Fibroblast of the conjunctiva (primary cell): ENCODE data around the gene CST1.
"Not testable (repeated sequence)": the region's sequence is repeated elsewhere in the genome, so short reads cannot be mapped to it uniquely, and the experiment has no call there.

Experiments used
- DNase-seq: peaks from one replicate; pipeline ENCODE4 v3.0.0-alpha.2; 2010; ENCODE audit warnings: low read depth

Gene CST1

GRCh38 chr20:23750786-23751185 lies at the start of gene CST1:
Gene CST1 (minus strand): TSS chr20:23750935. CDS start chr20:23750866, 69 bp downstream.
- not testable (repeated sequence) for DNase-seq

DNA sequence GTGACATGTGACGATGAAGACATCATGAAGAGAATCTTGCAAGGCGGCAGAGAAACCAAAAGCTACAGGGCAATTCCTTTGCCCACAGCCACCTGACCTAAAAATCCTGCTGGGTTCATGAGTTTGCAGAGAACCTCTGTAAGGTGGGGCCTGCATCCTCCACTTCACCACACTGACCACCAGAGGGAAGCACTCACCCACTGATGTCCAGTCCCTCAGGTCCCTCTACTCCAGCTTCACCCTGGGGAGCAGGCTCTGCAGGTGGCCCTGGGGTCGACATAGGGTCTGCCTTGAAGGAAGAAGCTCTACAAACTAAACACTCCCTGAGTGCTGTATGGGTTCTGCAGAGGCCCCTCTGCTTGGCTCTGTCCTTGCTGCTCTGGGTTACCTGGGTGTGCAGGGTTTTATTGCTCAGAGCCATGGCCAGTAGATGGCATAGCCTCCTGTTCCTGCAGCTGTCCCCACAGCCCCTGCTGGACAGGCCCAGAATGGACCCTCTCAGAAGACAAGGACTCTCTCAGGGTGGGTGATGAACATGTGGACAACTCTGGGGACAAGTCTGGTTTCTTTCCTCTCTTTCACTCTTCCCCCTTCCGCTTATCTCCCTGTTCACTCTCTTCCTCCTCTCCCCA lies 48.6 kb upstream of the CST1 start:
- not testable (repeated sequence) for DNase-seq

GRCh38 chr20:23795526-23795925 lies 44.8 kb upstream of the CST1 start:
- DNase-seq, result no peak

DNA sequence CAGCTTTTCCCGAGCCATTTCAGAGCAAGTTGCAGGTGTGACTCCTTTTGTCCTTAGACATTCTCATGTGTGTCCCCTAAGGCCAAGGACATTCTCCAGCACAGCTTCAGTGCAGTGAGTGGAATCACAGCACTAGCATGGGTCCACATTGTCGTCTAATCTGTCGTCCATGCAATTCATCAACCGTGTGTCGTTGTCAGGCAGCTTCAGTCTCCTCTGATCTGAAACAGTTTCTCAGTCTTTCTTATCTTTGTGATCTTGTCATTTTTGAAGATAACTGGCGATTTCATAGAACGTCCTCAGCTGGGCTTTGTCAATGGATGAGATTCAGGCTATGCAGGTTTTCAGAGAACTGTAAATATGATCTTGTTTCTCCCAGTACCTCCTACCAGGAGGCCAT lies 44.1 kb upstream of the CST1 start:
- no peak for DNase-seq

- no peak for DNase-seq
Observed at GRCh38 chr20:23794065-23794464, 43.3 kb upstream of the CST1 start.

DNA sequence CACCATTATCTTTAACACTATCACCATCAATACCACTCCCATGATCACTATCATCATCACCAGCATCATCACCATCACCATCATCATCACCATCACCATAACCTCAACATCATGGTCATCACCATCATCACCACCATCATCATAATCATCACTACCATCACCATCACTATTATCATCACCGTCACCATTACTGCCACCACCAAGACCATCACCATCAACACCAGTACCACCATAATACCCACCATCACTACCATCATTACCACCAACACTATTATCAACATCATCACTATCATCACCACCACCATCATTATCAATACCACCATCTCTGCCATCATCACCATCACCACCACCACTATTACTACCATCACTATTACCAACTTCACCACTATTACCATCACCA lies 32.7 kb upstream of the CST1 start:
- DNase-seq, result no peak

- DNase-seq, result no peak
Observed at GRCh38 chr20:23782366-23782983, 31.7 kb upstream of the CST1 start.

- not testable (repeated sequence) for DNase-seq
Observed at GRCh38 chr20:23778676-23779075, 27.9 kb upstream of the CST1 start.

GRCh38 chr20:23777380-23777779 lies 26.6 kb upstream of the CST1 start:
- not testable (repeated sequence) for DNase-seq

DNA sequence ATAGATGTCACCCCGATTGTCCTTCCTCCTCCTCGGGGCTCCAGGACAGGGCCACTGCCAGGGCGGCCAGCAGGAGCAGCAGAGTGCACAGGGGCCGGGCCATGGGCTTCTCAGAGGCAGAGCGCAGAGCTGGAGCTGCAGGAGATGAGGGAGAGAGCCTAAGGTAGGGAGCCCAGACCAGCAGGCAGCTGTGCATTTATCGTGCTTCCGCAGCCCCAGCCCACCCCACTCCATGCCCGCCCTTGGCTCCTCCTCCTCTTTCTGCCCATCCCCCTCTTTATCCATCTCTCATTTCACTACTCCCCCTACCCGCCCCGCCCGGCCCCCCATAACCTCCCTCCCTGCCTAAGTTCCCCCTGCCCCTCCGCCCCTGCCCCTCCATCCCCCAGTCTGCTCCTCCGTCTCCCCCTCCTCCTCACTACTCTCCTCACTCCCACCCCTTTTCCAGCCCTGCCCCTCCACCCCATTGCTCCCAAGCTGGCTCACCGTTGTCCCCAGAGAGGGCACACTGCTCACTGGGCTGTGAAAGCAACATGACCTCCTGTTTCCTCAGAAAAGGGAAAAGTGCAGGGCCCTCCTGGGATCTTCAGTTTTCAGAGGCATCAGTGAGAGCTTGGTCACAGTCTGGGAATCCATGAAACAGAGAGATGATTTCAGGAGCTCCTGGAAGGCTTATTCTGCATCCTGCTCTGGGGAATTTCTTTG lies 25.5 kb upstream of the CST1 start:
- no peak for DNase-seq

- DNase-seq, result no peak
Observed at GRCh38 chr20:23774081-23774480, 23.3 kb upstream of the CST1 start.

DNA sequence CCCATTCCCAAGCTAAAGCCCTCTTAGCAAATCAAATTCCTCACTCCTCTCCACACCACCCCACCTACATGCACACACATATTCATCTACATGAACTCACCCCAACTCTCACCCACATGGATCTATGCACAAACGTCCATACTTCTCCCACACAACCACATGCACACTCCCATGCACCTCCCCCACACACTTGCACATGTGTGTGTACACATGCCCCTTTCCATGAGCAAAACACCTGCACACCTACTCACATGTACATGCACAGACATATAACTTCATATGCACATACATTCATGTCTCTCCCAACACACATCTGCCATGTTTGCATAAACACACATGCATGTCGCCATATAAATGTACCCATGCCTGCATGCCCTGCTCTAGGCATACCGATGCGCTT lies 22.8 kb upstream of the CST1 start:
- no peak for DNase-seq

DNA sequence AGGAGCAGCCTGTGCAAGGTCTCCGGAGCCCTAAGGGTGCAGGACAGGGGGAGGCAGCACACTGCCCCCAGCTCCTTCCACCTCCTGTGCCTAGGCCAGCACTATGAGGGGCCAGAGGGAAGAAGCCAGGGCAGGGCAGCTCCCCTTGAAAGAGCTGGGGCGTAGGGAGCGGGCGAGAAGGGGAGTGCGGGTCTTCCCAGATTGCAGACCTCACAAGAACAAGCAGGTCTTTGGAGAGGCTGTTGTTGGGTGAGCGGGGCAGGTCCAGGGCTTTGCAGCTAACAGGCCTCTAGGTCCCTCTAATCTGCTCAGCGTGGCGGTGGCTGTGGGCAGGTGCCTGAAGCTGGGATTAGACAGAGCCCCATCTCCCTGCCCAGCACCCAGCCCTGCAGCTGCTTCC lies 22.4 kb upstream of the CST1 start:
- no peak for DNase-seq

DNA sequence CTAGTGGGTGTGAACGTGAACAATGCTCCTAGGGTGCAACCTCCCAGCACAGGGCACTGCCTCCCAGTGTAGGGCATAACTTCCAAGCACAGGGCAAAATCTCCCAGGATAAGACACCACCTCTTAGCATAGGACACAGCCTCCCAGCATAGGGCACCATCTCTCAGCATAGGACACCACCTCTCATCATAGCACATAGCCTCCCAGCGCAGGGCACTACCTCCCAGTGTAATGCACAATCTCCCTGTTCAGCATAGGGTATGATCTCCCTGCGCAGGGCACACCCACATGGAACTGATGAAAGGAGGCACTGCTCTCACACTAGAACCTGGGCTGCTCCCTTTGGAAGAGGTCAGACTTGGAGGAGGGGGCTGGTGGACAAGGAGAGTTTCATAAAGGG lies 21.3 kb upstream of the CST1 start:
- DNase-seq, result no peak

DNA sequence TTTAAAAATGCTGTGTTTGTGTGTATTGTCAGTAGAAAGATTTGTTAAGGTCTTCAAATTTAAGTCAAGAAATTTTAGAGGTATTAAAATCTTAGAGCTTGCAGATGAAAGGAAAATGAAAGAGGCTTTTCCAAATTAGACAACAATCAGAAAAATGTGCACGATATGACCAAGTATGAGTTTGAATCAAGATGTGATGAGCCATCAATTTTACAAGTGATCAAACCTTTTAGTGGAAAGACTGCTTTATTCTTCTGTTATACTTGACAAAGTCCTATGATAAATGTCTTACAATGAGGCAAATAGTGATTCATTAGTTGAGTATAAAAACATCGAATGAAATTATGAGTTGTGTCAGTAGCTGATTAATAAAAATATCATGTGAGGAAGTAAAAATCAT lies 19.6 kb upstream of the CST1 start:
- DNase-seq, result no peak

DNA sequence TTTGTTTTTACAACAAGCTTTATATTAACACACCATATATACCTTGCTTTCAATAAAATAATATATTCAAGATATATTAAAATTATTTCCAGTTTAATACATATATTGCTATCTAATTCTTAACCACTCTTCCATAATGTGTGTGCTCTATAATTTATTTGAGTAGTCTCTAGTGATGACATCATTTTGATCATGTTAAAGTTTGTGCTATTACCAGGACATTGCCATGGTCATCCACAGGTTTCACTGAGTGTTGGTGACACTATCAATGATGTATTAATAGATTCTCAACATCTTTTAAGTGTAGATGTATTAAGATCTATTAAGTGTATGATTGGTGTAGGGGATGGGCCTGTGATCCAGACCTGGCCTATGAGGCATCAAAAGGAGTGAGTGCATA lies 17.8 kb upstream of the CST1 start:
- DNase-seq, result not testable (repeated sequence)

GRCh38 chr20:23766531-23766930 lies 15.8 kb upstream of the CST1 start:
- no peak for DNase-seq

- DNase-seq, result no peak
Observed at GRCh38 chr20:23765578-23765977, 14.8 kb upstream of the CST1 start.

GRCh38 chr20:23764630-23765029 lies 13.9 kb upstream of the CST1 start:
- not testable (repeated sequence) for DNase-seq

DNA sequence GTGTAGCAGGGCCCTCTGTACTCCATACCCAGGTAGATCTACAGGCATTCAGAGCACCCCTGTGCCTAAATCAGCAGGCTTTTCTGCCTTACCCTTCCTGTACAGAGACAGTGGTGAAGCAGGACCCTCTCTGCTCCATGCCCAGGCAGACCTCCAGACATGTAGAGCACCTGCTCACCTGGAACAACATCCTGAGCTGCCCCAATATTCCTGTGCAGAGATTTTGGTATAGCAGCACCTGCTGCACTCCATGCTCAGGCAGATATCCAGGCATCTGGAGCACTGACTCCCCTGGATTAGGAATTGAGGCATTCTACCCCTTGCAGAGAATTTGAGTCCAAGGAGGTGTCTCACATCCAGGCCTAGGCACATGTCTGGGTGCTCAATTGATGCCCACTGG lies 12.6 kb upstream of the CST1 start:
- DNase-seq, result no peak

- DNase-seq, result no peak
Observed at GRCh38 chr20:23759306-23759940, 8.7 kb upstream of the CST1 start.

GRCh38 chr20:23756792-23757191 lies 6.1 kb upstream of the CST1 start:
- not testable (repeated sequence) for DNase-seq

DNA sequence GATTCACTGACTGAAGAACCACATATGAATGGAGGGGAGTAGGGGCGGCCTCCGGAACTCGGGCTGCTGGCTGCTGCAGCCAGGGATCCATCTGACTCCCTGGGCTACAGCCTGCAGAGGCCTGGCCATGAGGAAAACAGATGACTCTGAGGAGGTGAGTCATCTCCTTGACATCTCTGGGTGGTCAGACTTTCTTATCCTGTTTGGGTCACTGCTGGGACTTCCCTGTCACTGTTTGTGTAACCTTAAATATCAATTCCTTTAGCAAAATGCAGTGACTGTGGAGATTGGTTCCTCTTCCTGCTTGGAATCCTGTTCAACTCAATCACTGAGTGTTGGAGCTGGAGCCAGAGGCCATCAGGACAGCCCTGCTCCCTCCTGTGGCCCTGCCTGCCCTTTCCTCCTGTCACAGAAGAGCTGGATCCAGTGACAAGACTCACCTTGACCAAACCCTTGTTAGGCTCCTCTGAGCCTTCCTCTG lies 4.4 kb upstream of the CST1 start:
- not testable (repeated sequence) for DNase-seq
